Fibroblast of lung (primary cell): ENCODE results near the gene MUC6. TPM values are rescaled to one million over a fixed set of nuclear protein-coding genes. Genes with fewer than 3 reads are reported as not detected.

Experiments
- DNase-seq, 2 donors: peaks; one replicate each; pipeline versions ENCODE4 v3.0.0 to v3.0.0-alpha.2; 2010; ENCODE audit warnings: low read depth in 2 of 2
- H2AFZ ChIP-seq: 2 replicates; pipeline ENCODE4 v1.5.1; 2012; ENCODE audit warnings: low read length, control low read depth, inconsistent platforms
- H3K27ac ChIP-seq: 2 replicates; pipeline ENCODE4 v1.5.1; 2011; ENCODE audit warnings: low read length, control low read depth; ENCODE audit not compliant: insufficient read depth
- H3K27me3 ChIP-seq: 2 replicates; pipeline ENCODE4 v1.5.1; 2011; ENCODE audit warnings: mild to moderate bottlenecking, low read length; ENCODE audit not compliant: control insufficient read depth, insufficient read depth
- H3K36me3 ChIP-seq: 2 replicates; pipeline ENCODE4 v1.5.1; 2011; ENCODE audit warnings: low read length; ENCODE audit not compliant: control insufficient read depth, insufficient read depth
- H3K4me1 ChIP-seq: 2 replicates; pipeline ENCODE4 v1.5.1; 2011; ENCODE audit warnings: low read length; ENCODE audit not compliant: control insufficient read depth, insufficient read depth; ENCODE audit errors: extremely low read depth
- H3K4me2 ChIP-seq: 2 replicates; pipeline ENCODE4 v1.5.1; 2011; ENCODE audit warnings: low read length, control low read depth; ENCODE audit not compliant: insufficient read depth; ENCODE audit errors: extremely low read depth
- H3K4me3 ChIP-seq, 4 experiments: fragments of 200-600 bp in 1 of 4; sonication (generic) in 1 of 4; replicated peaks in 1 of 4; 2 replicates each; pipeline ENCODE4 v1.5.1; 2011 to 2016; ENCODE audit warnings: low read length in 4 of 4, low read depth in 3 of 4, mild to moderate bottlenecking in 3 of 4, control low read depth in 2 of 4, inconsistent platforms in 1 of 4, mixed read lengths in 1 of 4; ENCODE audit not compliant: insufficient read depth in 1 of 4; ENCODE audit errors: control extremely low read depth in 1 of 4
- H3K79me2 ChIP-seq: 2 replicates; pipeline ENCODE4 v1.5.1; 2012; ENCODE audit warnings: mild to moderate bottlenecking, low read length, inconsistent platforms; ENCODE audit not compliant: control insufficient read depth, insufficient read depth
- H3K9ac ChIP-seq: 2 replicates; pipeline ENCODE4 v1.5.1; 2011; ENCODE audit warnings: mild to moderate bottlenecking, low read length, control low read depth; ENCODE audit not compliant: insufficient read depth
- H3K9me3 ChIP-seq: 2 replicates; pipeline ENCODE4 v1.5.1; 2012; ENCODE audit warnings: low read depth, low read length; ENCODE audit not compliant: control insufficient read depth, insufficient read depth
- H4K20me1 ChIP-seq: 2 replicates; pipeline ENCODE4 v1.5.1; 2011; ENCODE audit warnings: low read length; ENCODE audit not compliant: control insufficient read depth, insufficient read depth; ENCODE audit errors: extremely low read depth
- CTCF ChIP-seq, 2 donors: IDR thresholded peaks in 1 of 2; conservative IDR thresholded peaks in 1 of 2; 1 replicate in 1 of 2; 2 replicates in 1 of 2; pipeline ENCODE4 v1.5.1; 2011 to 2012; ENCODE audit warnings: low read length in 2 of 2, control low read depth in 1 of 2, inconsistent platforms in 1 of 2, low read depth in 1 of 2, mild to moderate bottlenecking in 1 of 2
- EZH2 ChIP-seq: IDR thresholded peaks from 2 replicates; pipeline ENCODE4 v1.5.1; 2012; ENCODE audit warnings: low read length, control low read depth, mild to moderate bottlenecking; ENCODE audit errors: missing control alignments
- polyA plus RNA-seq, 2 donors: library from polyadenylated mRNA; depleted of rRNA in 1 of 2; stranded (reverse) in 1 of 2; unstranded in 1 of 2; fragments of >200 nt; gene quantifications; 2 replicates each; pipeline ENCODE4 v1.2.1, GENCODE V29; 2011 to 2012; ENCODE audit warnings: missing spikeins in 1 of 2
- total RNA-seq: library from RNA; depleted of rRNA; stranded (reverse); fragments of >200 nt; gene quantifications from 2 replicates; pipeline ENCODE4 v1.2.1, GENCODE V29; 2014

Gene MUC6
- total and polyA plus RNA-seq, 2 donors (not counting 1 experiment from before 2014, with no cell fraction given): not detected

GRCh38 chr11:1003159-1003558 is 33.4 kb downstream of the MUC6 start:
- no peak overlapping the region for H3K27ac ChIP-seq
- no peak overlapping the region for H3K9ac ChIP-seq
- H3K79me2 ChIP-seq: no peaks in the 10 kb centered on the region
- H4K20me1 ChIP-seq: no peaks in the 10 kb centered on the region
- TF ChIP-seq CTCF (conservative IDR thresholded peaks at IDR 0.05 in 1 of 2, IDR thresholded peaks at IDR 0.05 in 1 of 2; ENCODE audit: low read depth in 1 of 2, low read length in 2 of 2) (no peak), EZH2 (no peak)
- no peak overlapping the region for H3K4me3 ChIP-seq
- no peaks in the 10 kb centered on the region for H3K9me3 ChIP-seq
- H2AFZ ChIP-seq: no peak overlapping the region
- H3K36me3 ChIP-seq: peaks cover 14% of the 10 kb centered on the region
- H3K4me2 ChIP-seq: no peak overlapping the region
- no peaks in the 10 kb centered on the region for H3K27me3 ChIP-seq
- no peaks in the 10 kb centered on the region for H3K4me1 ChIP-seq
- DNase-seq: no peak

- Histone ChIP-seq H3K4me2 (no peak overlapping the region), H3K79me2 (no peaks in the 10 kb centered on the region), H3K4me3 (no peak overlapping the region), H3K27me3 (no peaks in the 10 kb centered on the region), H3K36me3 (peaks cover 14% of the 10 kb centered on the region), H2AFZ (no peak overlapping the region), H3K4me1 (no peaks in the 10 kb centered on the region), H3K9ac (no peak overlapping the region), H4K20me1 (no peaks in the 10 kb centered on the region), H3K27ac (no peak overlapping the region), H3K9me3 (no peaks in the 10 kb centered on the region)
- TF ChIP-seq CTCF (conservative IDR thresholded peaks at IDR 0.05 in 1 of 2, IDR thresholded peaks at IDR 0.05 in 1 of 2; ENCODE audit: low read depth in 1 of 2, low read length in 2 of 2): no peak
- TF ChIP-seq EZH2: no peak
- no peak for DNase-seq
Measured at GRCh38 chr11:1002406-1002984, 34.0 kb downstream of the MUC6 start.

- Histone ChIP-seq H3K4me2 (no peak overlapping the region), H4K20me1 (no peaks in the 10 kb centered on the region), H2AFZ (no peak overlapping the region), H3K36me3 (peaks cover 14% of the 10 kb centered on the region), H3K4me1 (no peaks in the 10 kb centered on the region), H3K9me3 (no peaks in the 10 kb centered on the region), H3K79me2 (no peaks in the 10 kb centered on the region), H3K27me3 (no peaks in the 10 kb centered on the region), H3K9ac (no peak overlapping the region), H3K27ac (no peak overlapping the region), H3K4me3 (no peak overlapping the region)
- DNase-seq: no peak
- TF ChIP-seq EZH2: no peak
- TF ChIP-seq CTCF (conservative IDR thresholded peaks at IDR 0.05 in 1 of 2, IDR thresholded peaks at IDR 0.05 in 1 of 2; ENCODE audit: low read depth in 1 of 2, low read length in 2 of 2): no peak
Measured at GRCh38 chr11:1001617-1002405, 34.7 kb downstream of the MUC6 start.
